GM12878 (cell line): ENCODE measurements around the gene SLC2A1.

Experiments used
- ATF7 ChIP-seq: fragments of 450-650 bp; IDR thresholded peaks from 2 replicates; pipeline ENCODE4 v1.6.1; 2016; ENCODE audit warnings: low read depth, mild to moderate bottlenecking
- BACH1 ChIP-seq: fragments of 450-650 bp; IDR thresholded peaks from 2 replicates; pipeline ENCODE4 v1.6.1; 2017; ENCODE audit warnings: mild to moderate bottlenecking, borderline replicate concordance
- CREB1 ChIP-seq: IDR thresholded peaks from 2 replicates; pipeline ENCODE4 v1.6.1; 2012; ENCODE audit warnings: low read depth, mild to moderate bottlenecking, inconsistent platforms
- CTCF ChIP-seq, 3 experiments: IDR thresholded peaks in 2 of 3; conservative IDR thresholded peaks in 1 of 3; 2 replicates each; pipeline ENCODE4 v1.5.1; 2011; ENCODE audit warnings: low read depth in 3 of 3, low read length in 3 of 3, mild to moderate bottlenecking in 3 of 3, control low read depth in 2 of 3, moderate library complexity in 2 of 3, inconsistent platforms in 1 of 3, mixed read lengths in 1 of 3; ENCODE audit not compliant: control insufficient read depth in 2 of 3, insufficient read depth in 1 of 3; ENCODE audit errors: extremely low read depth in 1 of 3
- E2F4 ChIP-seq: IDR thresholded peaks from 2 replicates; pipeline ENCODE4 v1.6.1; 2012; ENCODE audit warnings: low read depth, low read length, improper control_type of control experiment
- POLR2AphosphoS5 ChIP-seq: IDR thresholded peaks from 2 replicates; pipeline ENCODE4 v1.6.1; 2011; ENCODE audit warnings: mild to moderate bottlenecking, low read length, inconsistent platforms

DNA sequence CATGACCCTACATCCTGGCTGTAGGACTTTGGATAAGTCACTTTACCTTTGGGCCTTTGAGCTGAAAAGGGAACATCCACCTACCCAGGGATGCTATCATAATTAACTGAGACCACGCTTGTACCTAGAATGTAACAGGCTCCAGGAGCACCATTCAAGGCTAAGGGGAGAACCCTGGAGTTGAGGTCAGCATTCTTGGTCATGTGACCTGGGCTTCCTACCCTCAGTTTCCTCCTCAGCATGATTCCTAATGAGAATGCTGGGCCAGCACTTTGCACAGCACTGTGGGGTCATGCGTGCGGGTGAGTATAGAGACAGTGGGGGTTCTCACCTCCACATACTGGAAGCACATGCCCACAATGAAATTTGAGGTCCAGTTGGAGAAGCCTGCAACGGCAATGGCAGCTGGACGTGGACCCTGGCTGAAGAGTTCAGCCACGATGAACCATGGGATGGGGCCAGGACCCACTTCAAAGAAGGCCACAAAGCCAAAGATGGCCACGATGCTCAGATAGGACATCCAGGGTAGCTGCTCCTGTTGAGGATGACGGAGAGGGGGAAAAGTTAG is 31.3 kb downstream of the SLC2A1 start:
- no peak for TF ChIP-seq POLR2AphosphoS5
- TF ChIP-seq CTCF (IDR thresholded peaks at IDR 0.05 in 2 of 3, conservative IDR thresholded peaks at IDR 0.05 in 1 of 3; ENCODE audit: control insufficient read depth in 2 of 3, extremely low read depth in 1 of 3, insufficient read depth in 1 of 3, low read depth in 3 of 3, low read length in 3 of 3), result no peak
- TF ChIP-seq CREB1, result no peak
- no peak for TF ChIP-seq BACH1
- TF ChIP-seq ATF7, result no peak
- TF ChIP-seq E2F4, result no peak
